OCI-LY7 (cell line): Measurements from ENCODE around the gene ENOX1. TPM values are rescaled to one million over a fixed set of nuclear protein-coding genes. Genes with fewer than 3 reads are reported as not detected.
"Not testable (repeated sequence)": the region's sequence is repeated elsewhere in the genome, so short reads cannot be mapped to it uniquely, and the experiment has no call there.

Source experiments
- BruUV-seq: library from RNA; stranded (reverse); fragments of 400-500 nt; replicated peaks from 2 replicates; lab custom pipeline; 2021; lab: Mats Ljungman, UMichigan
- CTCF ChIA-PET: fragments of 300-600 bp; sonication (Branson Sonifier 250); formaldehyde crosslinking; loops from one replicate; lab custom pipeline; 2022; ENCODE audit warnings: antibody characterized with exemption; ENCODE audit not compliant: unreplicated experiment; lab: Charles Lee
- POLR2A ChIA-PET: fragments of 300-600 bp; sonication (Branson Sonifier 250); formaldehyde crosslinking; loops from one replicate; lab custom pipeline; 2022; ENCODE audit warnings: antibody characterized with exemption; lab: Charles Lee
- DNase-seq: peaks from one replicate; pipeline ENCODE4 v3.0.0-alpha.2; 2015; ENCODE audit warnings: low spot score
- H2AFZ ChIP-seq: fragments of 200-600 bp; sonication (generic), shearing (Covaris generic); 2 replicates; pipeline ENCODE4 v1.6.1; 2014; ENCODE audit warnings: mild to moderate bottlenecking, antibody characterized with exemption, low read length, moderate library complexity
- H3K27ac ChIP-seq: fragments of 200-600 bp; sonication (generic); 2 replicates; pipeline ENCODE4 v1.5.1; 2014; ENCODE audit warnings: mixed run types, low read depth, mild to moderate bottlenecking, moderate library complexity, low read length, inconsistent platforms; ENCODE audit not compliant: poor library complexity, severe bottlenecking
- H3K36me3 ChIP-seq: fragments of 200-600 bp; sonication (generic); 2 replicates; pipeline ENCODE4 v1.6.1; 2014; ENCODE audit warnings: mild to moderate bottlenecking, antibody characterized with exemption, low read length, moderate library complexity, mixed read lengths; ENCODE audit not compliant: insufficient read depth
- H3K4me1 ChIP-seq: fragments of 200-600 bp; sonication (generic); 2 replicates; pipeline ENCODE4 v1.5.1; 2014; ENCODE audit warnings: mild to moderate bottlenecking, low read length; ENCODE audit not compliant: insufficient read depth, poor library complexity, severe bottlenecking
- H3K4me2 ChIP-seq: fragments of 200-600 bp; sonication (generic); 2 replicates; pipeline ENCODE4 v1.6.1; 2014; ENCODE audit warnings: mild to moderate bottlenecking, low read length
- H3K4me3 ChIP-seq: fragments of 200-600 bp; sonication (generic); 2 replicates; pipeline ENCODE4 v1.5.1; 2014; ENCODE audit warnings: mild to moderate bottlenecking, low read depth, low read length; ENCODE audit not compliant: poor library complexity, severe bottlenecking
- H3K79me2 ChIP-seq: fragments of 200-600 bp; sonication (generic); 2 replicates; pipeline ENCODE4 v1.6.1; 2016; ENCODE audit warnings: low read depth, mild to moderate bottlenecking, low read length, moderate library complexity, mixed read lengths; ENCODE audit not compliant: insufficient read depth
- H3K9me2 ChIP-seq: fragments of 200-600 bp; sonication (generic); 2 replicates; pipeline ENCODE4 v1.6.1; 2016; ENCODE audit warnings: mild to moderate bottlenecking, low read length, mixed read lengths; ENCODE audit not compliant: insufficient read depth
- H3K9me3 ChIP-seq: fragments of 200-600 bp; sonication (generic); 2 replicates; pipeline ENCODE4 v1.6.1; 2014; ENCODE audit warnings: mild to moderate bottlenecking, mixed run types, low read length, mixed read lengths
- H4K20me1 ChIP-seq: fragments of 200-600 bp; sonication (generic); 2 replicates; pipeline ENCODE4 v1.6.1; 2014; ENCODE audit warnings: mild to moderate bottlenecking, antibody characterized with exemption, low read length, moderate library complexity, mixed read lengths; ENCODE audit not compliant: insufficient read depth
- EZH2phosphoT487 ChIP-seq: fragments of 200-600 bp; sonication (generic); IDR thresholded peaks from 2 replicates; pipeline ENCODE4 v1.6.1; 2018; ENCODE audit warnings: low read depth, borderline replicate concordance, mild to moderate bottlenecking, mixed run types, antibody characterized with exemption, low read length, moderate library complexity, mixed read lengths
- intact Hi-C: fragments of 100-400 bp; cut with micrococcal nuclease; formaldehyde crosslinking; loops from one replicate; pipeline ENCODE4 v1.10.0; 2022; ENCODE audit not compliant: unreplicated experiment
- total RNA-seq, 2 experiments: library from RNA; depleted of rRNA in 1 of 2; stranded (reverse); fragments of >200 nt in 1 of 2; shearing (Covaris generic) in 1 of 2; gene quantifications; 2 replicates each; pipeline ENCODE4 v1.2.3, GENCODE V29; 2014 to 2022
- TF ChIP-seq, protein P1 (sequence below): fragments of 200-600 bp; sonication (generic); conservative IDR thresholded peaks from 2 replicates; pipeline ENCODE4 v1.5.1; 2014; ENCODE audit warnings: mild to moderate bottlenecking, antibody characterized with exemption, low read length, moderate library complexity, mixed read lengths

ENOX1 gene
- total RNA-seq, 2 experiments from 2014 or later, result 0.03 TPM; not detected in 1

DNA sequence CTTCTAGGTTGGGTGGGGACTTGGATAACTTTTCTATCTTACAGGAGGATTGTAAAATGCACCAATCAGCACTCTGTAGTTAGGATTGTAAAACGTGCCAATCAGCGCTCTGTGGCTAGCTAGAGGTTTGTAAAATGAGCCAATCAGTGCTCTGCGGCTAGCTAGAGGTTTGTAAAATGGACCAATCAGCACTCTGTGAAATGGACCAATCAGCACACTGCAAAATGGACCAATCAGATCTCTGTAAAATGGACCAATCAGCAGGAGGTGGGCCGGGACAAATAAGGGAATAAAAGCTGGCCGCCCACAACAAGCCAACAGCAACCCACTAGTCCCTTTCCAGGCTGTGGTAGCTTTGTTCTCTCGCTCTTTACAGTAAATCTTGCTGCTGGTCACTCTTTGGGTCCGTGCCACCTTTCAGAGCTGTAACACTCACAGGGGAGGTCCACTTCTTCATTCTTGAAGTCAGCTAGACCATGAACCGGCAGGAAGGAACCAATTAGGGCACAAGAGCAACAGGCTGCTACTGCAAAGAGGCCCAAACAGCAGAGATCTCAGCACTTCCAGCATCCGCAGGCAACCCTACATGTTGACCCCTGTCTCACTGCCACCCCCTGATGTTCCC lies 606.6 kb downstream of the ENOX1 start:
- Histone ChIP-seq H3K4me3 (no peak overlapping the region), H3K9me3 (no peaks in the 10 kb centered on the region), H3K9me2 (no peaks in the 10 kb centered on the region), H3K27ac (no peak overlapping the region), H3K36me3 (no peaks in the 10 kb centered on the region), H2AFZ (no peak overlapping the region), H3K79me2 (no peaks in the 10 kb centered on the region), H3K4me2 (no peak overlapping the region), H4K20me1 (no peaks in the 10 kb centered on the region), H3K4me1 (no peaks in the 10 kb centered on the region)
- DNase-seq, result no peak
- CTCF ChIA-PET, result no interaction called here
- POLR2A ChIA-PET, result no interaction called here
- intact Hi-C loops, result no loop called here
- TF ChIP-seq EZH2phosphoT487, result no peak
- TF ChIP-seq, protein P1, sequence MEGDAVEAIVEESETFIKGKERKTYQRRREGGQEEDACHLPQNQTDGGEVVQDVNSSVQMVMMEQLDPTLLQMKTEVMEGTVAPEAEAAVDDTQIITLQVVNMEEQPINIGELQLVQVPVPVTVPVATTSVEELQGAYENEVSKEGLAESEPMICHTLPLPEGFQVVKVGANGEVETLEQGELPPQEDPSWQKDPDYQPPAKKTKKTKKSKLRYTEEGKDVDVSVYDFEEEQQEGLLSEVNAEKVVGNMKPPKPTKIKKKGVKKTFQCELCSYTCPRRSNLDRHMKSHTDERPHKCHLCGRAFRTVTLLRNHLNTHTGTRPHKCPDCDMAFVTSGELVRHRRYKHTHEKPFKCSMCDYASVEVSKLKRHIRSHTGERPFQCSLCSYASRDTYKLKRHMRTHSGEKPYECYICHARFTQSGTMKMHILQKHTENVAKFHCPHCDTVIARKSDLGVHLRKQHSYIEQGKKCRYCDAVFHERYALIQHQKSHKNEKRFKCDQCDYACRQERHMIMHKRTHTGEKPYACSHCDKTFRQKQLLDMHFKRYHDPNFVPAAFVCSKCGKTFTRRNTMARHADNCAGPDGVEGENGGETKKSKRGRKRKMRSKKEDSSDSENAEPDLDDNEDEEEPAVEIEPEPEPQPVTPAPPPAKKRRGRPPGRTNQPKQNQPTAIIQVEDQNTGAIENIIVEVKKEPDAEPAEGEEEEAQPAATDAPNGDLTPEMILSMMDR, result no peak
- no TSS peak for BruUV-seq

- Histone ChIP-seq H3K36me3 (no peaks in the 10 kb centered on the region), H3K9me2 (no peaks in the 10 kb centered on the region), H2AFZ (no peak overlapping the region), H3K4me2 (no peak overlapping the region), H4K20me1 (no peaks in the 10 kb centered on the region), H3K4me1 (no peaks in the 10 kb centered on the region), H3K4me3 (no peak overlapping the region), H3K9me3 (no peaks in the 10 kb centered on the region), H3K27ac (no peak overlapping the region), H3K79me2 (no peaks in the 10 kb centered on the region)
- ChIA-PET CTCF (no interaction called here), POLR2A (no interaction called here)
- TF ChIP-seq EZH2phosphoT487, result no peak
- TF ChIP-seq, protein P1, result no peak
- no peak for DNase-seq
- intact Hi-C loops, result no loop called here
- no TSS peak for BruUV-seq
Measured at GRCh38 chr13:43171489-43171888, 615.3 kb downstream of the ENOX1 start.

DNA sequence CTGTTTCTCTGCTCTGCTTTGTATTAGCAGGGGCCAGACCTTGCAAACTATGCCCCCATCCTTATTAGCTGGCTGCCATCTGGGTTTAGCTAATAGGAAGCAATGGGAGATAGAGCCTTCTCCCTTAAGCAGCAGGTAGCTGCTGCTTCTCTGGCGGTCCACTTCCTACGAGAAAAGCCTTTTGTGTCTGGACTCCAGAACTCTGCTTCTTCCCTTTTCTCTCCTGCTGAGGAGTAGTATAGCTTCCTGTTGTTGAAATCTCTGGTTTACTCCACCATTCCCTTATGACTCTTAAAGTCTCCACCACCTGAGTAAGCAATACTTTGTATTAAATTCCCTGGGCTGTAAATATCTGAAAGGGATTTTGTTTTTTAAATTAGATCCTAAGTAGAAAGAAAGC lies 616.3 kb downstream of the ENOX1 start:
- TF ChIP-seq EZH2phosphoT487, result no peak
- TF ChIP-seq, protein P1, result no peak
- no peaks in the 10 kb centered on the region for H3K4me1 ChIP-seq
- ChIA-PET POLR2A (no interaction called here), CTCF (no interaction called here)
- no TSS peak for BruUV-seq
- no peaks in the 10 kb centered on the region for H3K36me3 ChIP-seq
- no peak overlapping the region for H3K4me2 ChIP-seq
- no peaks in the 10 kb centered on the region for H3K9me3 ChIP-seq
- H3K4me3 ChIP-seq, result no peak overlapping the region
- no peaks in the 10 kb centered on the region for H3K79me2 ChIP-seq
- H3K9me2 ChIP-seq, result no peaks in the 10 kb centered on the region
- no peak overlapping the region for H3K27ac ChIP-seq
- DNase-seq, result no peak
- intact Hi-C loops, result no loop called here
- H4K20me1 ChIP-seq, result no peaks in the 10 kb centered on the region
- H2AFZ ChIP-seq, result no peak overlapping the region

GRCh38 chr13:43168434-43168833 lies 618.3 kb downstream of the ENOX1 start:
- BruUV-seq, intact Hi-C loops, H3K27ac ChIP-seq, H2AFZ ChIP-seq, H3K36me3 ChIP-seq, H3K4me1 ChIP-seq, H3K9me3 ChIP-seq, H3K4me3 ChIP-seq, CTCF ChIA-PET, H4K20me1 ChIP-seq, POLR2A ChIA-PET, H3K9me2 ChIP-seq, H3K4me2 ChIP-seq, DNase-seq, H3K79me2 ChIP-seq: not testable (repeated sequence)
